ENCODE data around the gene ST8SIA4. TPM values are rescaled to one million over a fixed set of nuclear protein-coding genes. Genes with fewer than 3 reads are reported as not detected.
"Not testable (repeated sequence)": the region's sequence is repeated elsewhere in the genome, so short reads cannot be mapped to it uniquely, and the experiment has no call there.

The ST8SIA4 gene
- total and polyA plus RNA-seq, 3 donors from 2014 or later, result 0.39 to 0.94 (median 0.93) TPM

- H3K9me3 ChIP-seq, result no peaks in the 10 kb centered on the region
- H3K4me3 ChIP-seq, result no peak overlapping the region
- no peaks in the 10 kb centered on the region for H3K4me1 ChIP-seq
- no peaks in the 10 kb centered on the region for H3K27me3 ChIP-seq
- H3K27ac ChIP-seq, result no peak overlapping the region
- H3K36me3 ChIP-seq (ENCODE audit: low read depth, missing control alignments), result no peaks in the 10 kb centered on the region
- intact Hi-C loops (cut with DNase I; ENCODE audit: low total_unique reads), result no loop called here
- no peak for DNase-seq
- 78 to 81% methylated on average over 2 of the region's 2 CpGs for WGBS, 2 donors
- no peak for TF ChIP-seq POLR2A (IDR thresholded peaks at IDR 0.05)
- TF ChIP-seq CTCF (IDR thresholded peaks at IDR 0.05), result no peak
These were observed 114.7 kb downstream of the ST8SIA4 start for GRCh38 chr5:100788417-100788816.

- no peaks in the 10 kb centered on the region for H3K4me1 ChIP-seq
These were observed 115.4 kb downstream of the ST8SIA4 start for GRCh38 chr5:100787648-100788047.

GRCh38 chr5:100785536-100785935 is 117.5 kb downstream of the ST8SIA4 start:
- DNase-seq; H3K27me3 ChIP-seq; H3K36me3 ChIP-seq (ENCODE audit: low read depth, missing control alignments); H3K4me1 ChIP-seq; H3K27ac ChIP-seq; intact Hi-C loops (cut with DNase I; ENCODE audit: low total_unique reads); H3K4me3 ChIP-seq; H3K9me3 ChIP-seq: not testable (repeated sequence)
- 94 to 100% methylated on average over 12 to 14 of the region's 19 CpGs for WGBS, 2 donors

More at GRCh38 chr5:100787648-100788047, 115.4 kb downstream of the ST8SIA4 start:
- Histone ChIP-seq H3K36me3 (ENCODE audit: low read depth, missing control alignments) (no peaks in the 10 kb centered on the region), H3K9me3 (no peaks in the 10 kb centered on the region), H3K27ac (no peak overlapping the region), H3K27me3 (no peaks in the 10 kb centered on the region), H3K4me3 (no peak overlapping the region)
- intact Hi-C loops (cut with DNase I; ENCODE audit: low total_unique reads), result no loop called here
- 100% methylated on average over 2 of the region's 2 CpGs for WGBS, 2 donors
- no peak for DNase-seq
- TF ChIP-seq CTCF (IDR thresholded peaks at IDR 0.05), result no peak
- TF ChIP-seq POLR2A (IDR thresholded peaks at IDR 0.05), result no peak

- intact Hi-C loops (cut with DNase I; ENCODE audit: low total_unique reads), result no loop called here
- Histone ChIP-seq H3K27me3 (no peaks in the 10 kb centered on the region), H3K27ac (no peak overlapping the region), H3K4me1 (no peaks in the 10 kb centered on the region), H3K36me3 (ENCODE audit: low read depth, missing control alignments) (no peaks in the 10 kb centered on the region), H3K9me3 (no peaks in the 10 kb centered on the region), H3K4me3 (no peak overlapping the region)
- WGBS, 2 donors, result 84 to 86% methylated on average over 4 of the region's 4 CpGs
- TF ChIP-seq CTCF (IDR thresholded peaks at IDR 0.05) (no peak), POLR2A (IDR thresholded peaks at IDR 0.05) (no peak)
- no peak for DNase-seq
These were observed 122.7 kb downstream of the ST8SIA4 start for GRCh38 chr5:100780376-100780870.

GRCh38 chr5:100779669-100780375 is 123.3 kb downstream of the ST8SIA4 start:
- peak; percentile 26 for DNase-seq
- no peaks in the 10 kb centered on the region for H3K36me3 ChIP-seq (ENCODE audit: low read depth, missing control alignments)
- 88 to 92% methylated on average over 7 of the region's 7 CpGs for WGBS, 2 donors
- no peaks in the 10 kb centered on the region for H3K27me3 ChIP-seq
- no peaks in the 10 kb centered on the region for H3K9me3 ChIP-seq
- H3K4me1 ChIP-seq, result no peaks in the 10 kb centered on the region
- H3K4me3 ChIP-seq, result no peak overlapping the region
- no peak for TF ChIP-seq CTCF (IDR thresholded peaks at IDR 0.05)
- no peak for TF ChIP-seq POLR2A (IDR thresholded peaks at IDR 0.05)
- intact Hi-C loops (cut with DNase I; ENCODE audit: low total_unique reads), result no loop called here
- H3K27ac ChIP-seq, result no peak overlapping the region
